Measurements from ENCODE around the gene SHC4. TPM values are rescaled to one million over a fixed set of nuclear protein-coding genes. Genes with fewer than 3 reads are reported as not detected.

SHC4 gene, protein sequence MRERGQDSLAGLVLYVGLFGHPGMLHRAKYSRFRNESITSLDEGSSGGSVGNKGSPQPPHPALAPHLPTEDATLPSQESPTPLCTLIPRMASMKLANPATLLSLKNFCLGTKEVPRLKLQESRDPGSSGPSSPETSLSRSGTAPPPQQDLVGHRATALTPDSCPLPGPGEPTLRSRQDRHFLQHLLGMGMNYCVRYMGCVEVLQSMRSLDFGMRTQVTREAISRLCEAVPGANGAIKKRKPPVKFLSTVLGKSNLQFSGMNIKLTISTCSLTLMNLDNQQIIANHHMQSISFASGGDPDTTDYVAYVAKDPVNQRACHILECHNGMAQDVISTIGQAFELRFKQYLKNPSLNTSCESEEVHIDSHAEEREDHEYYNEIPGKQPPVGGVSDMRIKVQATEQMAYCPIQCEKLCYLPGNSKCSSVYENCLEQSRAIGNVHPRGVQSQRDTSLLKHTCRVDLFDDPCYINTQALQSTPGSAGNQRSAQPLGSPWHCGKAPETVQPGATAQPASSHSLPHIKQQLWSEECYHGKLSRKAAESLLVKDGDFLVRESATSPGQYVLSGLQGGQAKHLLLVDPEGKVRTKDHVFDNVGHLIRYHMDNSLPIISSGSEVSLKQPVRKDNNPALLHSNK
- 2.6 and 3.0 TPM in 2 replicates for total RNA-seq

GRCh38 chr15:48963524-48964113 is at the start of gene SHC4:
Gene SHC4, minus strand, starts transcription at chr15:48963919. Its CDS starts 904 bp downstream, at chr15:48963015.

GRCh38 chr15:48877630-48878595 is 85.8 kb downstream of the SHC4 start, which contains the start of gene EID1:
Gene EID1, plus strand, starts transcription at chr15:48878134. Its CDS starts 43 bp downstream, at chr15:48878177.

DNA sequence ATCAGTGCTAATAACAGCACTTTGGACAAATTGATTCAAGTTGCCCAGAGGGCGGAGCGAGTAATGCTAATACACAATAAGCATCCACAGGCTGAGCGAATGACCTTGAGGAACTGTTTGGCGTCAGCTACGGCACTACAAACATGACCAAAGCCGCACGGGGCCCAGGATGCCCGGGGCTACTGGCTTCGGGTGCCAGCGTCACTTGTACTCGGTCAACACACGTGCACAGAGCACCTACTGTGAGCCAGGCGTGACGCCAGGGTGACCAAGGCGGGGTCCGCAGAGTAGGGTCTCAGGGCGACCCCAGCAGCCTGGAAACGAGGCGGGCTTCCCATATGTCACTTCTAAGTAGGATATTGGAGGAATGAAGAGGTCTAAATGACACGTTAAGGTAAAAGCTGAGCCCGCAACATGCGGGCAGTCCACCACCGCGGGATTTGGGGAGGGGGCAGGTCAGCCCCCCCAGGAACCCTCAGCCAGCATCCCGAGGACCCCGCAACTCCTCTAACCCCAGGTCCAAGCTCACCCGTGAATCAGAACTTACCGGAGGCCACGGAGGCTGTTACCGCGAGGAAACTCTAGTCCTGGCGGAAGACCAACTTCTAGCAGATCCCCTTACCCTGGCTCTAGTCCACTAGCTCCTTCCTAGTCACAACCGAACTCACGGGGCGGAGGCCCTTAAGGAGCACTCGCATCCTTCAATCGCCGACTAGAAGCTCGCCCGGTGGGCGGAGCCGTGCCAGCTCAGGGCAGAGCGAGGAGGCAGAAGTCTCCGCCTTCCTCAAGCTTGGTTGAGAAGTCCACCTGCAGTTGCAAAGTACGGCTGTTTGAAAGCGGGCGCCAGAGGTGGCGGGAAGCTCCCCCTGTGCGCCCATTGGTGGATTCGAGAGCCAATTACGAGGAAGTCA is 153.1 kb downstream of the SHC4 start, which contains the start of gene CEP152:
Gene CEP152, minus strand, starts transcription at position 656 of the 911 bp plus-strand sequence. CDS start 5,420 bp downstream, outside the sequence.

Other genes starting within 250 kb of the SHC4 start
- gene CEP152, start 152.8 kb downstream of the SHC4 start, total RNA-seq = 3.0 and 7.6 TPM in 2 replicates
- gene EID1, start 85.8 kb downstream of the SHC4 start, total RNA-seq = 281 and 374 TPM in 2 replicates
- 24.9 and 29.8 TPM in 2 replicates for gene SECISBP2L, start 82.5 kb upstream of the SHC4 start, total RNA-seq
- 84.0 and 95.3 TPM in 2 replicates for gene COPS2, start 191.7 kb upstream of the SHC4 start, total RNA-seq
- gene GALK2, start 206.3 kb upstream of the SHC4 start, total RNA-seq = 36.5 and 64.7 TPM in 2 replicates

Measured in smooth muscle cell of the umbilical artery (primary cell).